Frontal cortex (tissue), 4 donors: ENCODE results near the gene TUG1. TPM values are rescaled to one million over a fixed set of nuclear protein-coding genes. Genes with fewer than 3 reads are reported as not detected.

Experiments used
- DNase-seq, 2 donors: peaks; one replicate each; pipeline ENCODE4 v3.0.0; 2012; ENCODE audit warnings: low spot score in 2 of 2
- FAIRE-seq: peaks from 2 replicates; lab custom pipeline; 2012; peaks lifted over from hg19 to GRCh38; lab: Jason Lieb, UNC
- total RNA-seq: library from RNA; depleted of rRNA; stranded (reverse); fragments of >200 nt; gene quantifications from one replicate; pipeline ENCODE4 v1.2.3, GENCODE V29; 2014
- donor health status: control.
- donor health status: control.
- donor health status: control.

TUG1 gene
- total RNA-seq, 1 donor from 2014 or later = 55.8 TPM

DNA sequence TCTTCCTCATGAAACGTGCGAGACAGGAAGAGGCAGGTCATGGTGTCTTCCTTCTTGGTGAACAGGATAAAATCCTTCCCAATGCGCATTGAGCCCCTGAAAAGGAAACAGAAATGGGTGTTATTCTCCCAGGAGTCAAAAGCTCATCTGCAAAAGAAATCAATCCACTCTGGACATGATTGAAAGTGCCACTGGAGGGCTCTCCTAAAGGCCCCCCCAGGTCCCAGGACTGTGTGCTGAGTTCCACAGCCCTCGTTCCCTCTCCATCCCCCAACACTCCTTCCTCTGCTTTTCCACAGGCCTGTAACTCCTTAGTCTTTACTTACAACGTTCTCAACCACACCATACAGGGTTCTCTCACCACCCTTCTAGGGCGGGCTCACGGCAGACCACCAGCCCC lies 22.7 kb upstream of the TUG1 start:
- FAIRE-seq = no peak
- no peak for DNase-seq

DNA sequence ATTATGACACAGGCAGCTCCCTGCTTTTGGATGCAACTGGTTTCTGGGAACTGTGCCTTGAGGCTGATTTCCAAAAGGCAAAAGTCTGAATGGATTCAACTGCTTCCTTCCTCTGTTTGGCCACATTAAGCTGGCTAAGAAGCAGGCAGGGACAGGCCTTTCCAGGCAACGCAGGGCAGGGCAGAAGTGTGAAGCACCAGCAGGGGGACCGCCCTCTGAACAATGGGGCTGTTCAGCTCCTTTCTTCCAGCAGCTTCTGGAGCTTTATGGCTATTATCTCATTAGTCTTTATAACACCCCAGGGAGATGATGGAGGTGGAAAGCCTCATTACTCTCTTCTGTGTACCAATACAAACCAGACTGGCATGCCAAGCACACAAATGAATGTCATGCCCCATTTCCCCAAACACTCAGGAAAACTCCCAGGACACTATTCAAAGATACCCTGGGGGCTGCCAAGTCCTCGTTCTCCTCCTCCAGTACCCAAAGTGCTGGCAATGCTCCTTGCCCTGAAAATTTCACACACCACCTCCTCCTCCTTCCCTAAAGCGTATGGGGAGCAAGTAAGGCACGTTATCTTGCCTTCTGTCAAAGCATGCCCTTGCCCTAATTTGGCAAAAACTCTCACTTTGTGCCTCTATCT lies 21.8 kb upstream of the TUG1 start:
- FAIRE-seq (no peak), DNase-seq (peak; percentile 25 to 30)

DNA sequence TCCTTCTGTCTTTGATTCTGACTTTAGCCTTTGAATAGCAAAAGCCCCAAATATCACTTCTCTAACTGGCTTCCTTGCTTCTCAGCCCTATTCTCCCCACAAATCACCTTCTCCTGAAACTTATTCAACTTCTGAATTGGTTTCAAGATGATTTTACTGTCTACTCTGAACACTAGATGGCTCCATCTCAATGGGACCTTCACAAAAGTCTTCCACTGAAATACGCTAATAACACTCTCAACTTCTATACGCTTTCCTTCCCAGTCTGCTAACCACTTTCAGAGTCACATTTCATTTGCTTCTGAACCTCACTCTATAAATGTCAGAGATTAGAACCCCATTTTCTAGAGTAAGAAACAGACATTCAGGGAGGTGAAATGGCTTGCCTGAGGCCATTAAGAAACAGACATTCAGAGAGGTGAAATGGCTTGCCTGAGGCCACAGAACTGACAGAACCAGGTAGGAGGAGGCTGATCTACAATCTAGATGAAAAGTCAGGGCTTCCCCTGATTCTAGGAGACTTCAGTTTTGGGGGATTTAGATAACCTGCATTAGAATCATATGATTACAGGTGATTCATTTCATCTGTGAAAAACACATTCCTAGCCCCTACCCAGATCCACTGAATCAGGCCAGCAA lies 21.1 kb upstream of the TUG1 start:
- peak; percentile 77 for FAIRE-seq

DNA sequence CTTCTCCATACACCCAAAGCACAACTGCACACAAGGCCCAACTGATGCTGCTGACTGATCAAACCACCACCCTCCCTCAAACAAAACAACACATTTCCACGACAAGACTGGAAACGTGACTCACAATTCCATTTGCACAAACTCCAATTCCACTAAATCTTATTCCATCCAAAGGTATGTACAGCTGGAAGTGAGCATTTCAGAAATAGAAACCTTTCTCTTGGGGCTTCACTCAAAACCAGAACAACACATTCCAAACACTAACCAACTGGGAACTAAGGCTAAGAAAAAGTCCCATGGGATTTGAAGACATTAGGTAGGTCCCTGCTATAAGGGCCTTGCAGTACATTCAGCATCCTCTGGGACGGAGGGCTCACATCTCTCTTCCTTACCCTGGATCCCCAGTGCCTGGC lies 20.1 kb upstream of the TUG1 start:
- FAIRE-seq (no peak), DNase-seq (no peak)

More for the DNA sequence above, 21.1 kb upstream of the TUG1 start:
- peak; percentile 40 to 52 for DNase-seq

DNA sequence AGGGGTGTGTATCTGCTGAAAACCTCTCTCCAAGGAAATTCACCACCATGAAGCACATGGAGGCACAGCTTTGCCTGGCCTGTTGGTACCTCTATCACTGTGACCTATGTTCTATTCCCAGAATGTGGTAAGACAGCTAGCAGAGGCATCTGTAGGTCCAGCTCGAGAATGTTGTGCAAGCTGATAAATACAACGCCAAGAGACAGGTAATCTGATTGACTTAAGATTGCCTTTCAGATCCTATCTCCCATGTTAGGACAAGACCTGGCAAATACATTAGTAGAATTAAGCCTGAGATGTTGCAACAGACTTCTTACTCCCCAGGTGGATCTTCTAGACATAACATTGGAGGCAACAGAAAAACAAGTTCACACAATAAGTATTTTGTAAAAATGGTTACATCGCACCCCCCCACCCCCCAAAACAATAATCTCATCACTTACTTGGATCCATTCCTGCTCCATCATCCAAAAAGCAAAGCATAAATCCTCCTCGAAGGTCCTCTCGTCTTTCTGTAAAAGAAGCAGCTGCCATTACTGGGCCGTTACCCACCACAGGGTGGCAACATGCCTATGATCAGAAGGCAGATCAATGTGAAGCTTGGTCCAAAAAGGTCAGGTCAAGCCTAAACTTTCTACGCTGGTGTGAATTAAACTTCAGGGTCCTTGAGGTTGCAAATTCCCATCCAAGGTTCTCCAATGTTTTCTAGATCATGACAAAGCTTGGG lies 19.0 kb upstream of the TUG1 start:
- no peak for DNase-seq
- FAIRE-seq = no peak

DNA sequence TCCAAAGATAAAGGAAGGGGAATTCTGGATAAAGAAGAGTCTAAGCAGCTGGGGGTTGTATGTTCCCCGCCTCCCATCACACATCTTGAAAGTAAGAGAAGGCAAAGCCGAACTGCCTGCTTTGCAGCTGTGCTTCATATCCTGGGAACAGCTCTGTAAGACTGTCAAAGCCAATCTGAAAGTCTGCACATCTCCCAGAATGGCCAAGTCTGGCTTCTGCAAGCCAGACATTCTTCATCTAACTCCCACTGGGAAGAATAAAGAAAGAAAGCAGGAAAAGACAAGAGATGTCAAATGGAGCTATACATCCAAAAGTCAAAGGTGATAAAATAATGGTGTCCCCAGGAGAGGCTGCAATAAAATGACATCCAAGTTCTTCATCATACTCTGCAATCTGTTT lies 15.9 kb upstream of the TUG1 start:
- no peak for DNase-seq
- FAIRE-seq = no peak

DNA sequence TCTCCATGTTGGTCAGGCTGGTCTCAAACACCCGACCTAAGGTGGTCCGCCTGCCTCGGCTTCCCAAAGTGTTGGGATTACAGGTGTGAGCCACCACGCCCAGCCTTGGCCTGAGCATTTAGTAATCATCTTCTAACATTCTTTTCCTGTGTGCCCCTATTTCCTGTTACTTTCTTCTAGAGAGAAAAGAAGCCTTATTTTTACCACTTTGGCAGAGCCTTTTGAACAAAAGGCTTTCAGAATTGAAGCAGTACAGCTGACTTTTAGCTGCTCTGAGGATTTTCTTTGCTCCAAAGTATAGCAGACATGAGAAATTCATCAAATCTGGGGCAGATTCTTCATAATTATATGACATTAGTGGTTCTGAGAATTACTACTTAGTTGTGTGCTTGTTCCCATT lies 13.9 kb upstream of the TUG1 start:
- DNase-seq (no peak), FAIRE-seq (no peak)

DNA sequence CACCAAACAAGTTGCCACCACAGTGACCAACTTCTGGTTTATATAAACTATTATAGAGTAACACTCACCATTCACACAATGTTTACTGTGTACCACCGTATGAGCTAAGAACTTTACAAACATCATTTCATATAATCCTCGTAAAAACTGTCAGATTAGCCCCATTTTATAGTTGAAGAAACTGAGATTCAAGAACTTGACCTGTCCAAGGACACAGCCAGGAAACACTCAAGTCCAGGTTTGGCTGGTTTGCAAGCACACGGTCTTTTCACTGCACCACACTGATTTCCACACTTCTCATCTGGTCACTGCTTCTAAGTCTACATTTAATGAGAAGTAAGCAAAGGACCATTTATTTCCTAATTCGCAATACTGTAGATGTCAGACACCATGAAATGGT lies 4.2 kb upstream of the TUG1 start:
- FAIRE-seq (no peak), DNase-seq (no peak)

DNA sequence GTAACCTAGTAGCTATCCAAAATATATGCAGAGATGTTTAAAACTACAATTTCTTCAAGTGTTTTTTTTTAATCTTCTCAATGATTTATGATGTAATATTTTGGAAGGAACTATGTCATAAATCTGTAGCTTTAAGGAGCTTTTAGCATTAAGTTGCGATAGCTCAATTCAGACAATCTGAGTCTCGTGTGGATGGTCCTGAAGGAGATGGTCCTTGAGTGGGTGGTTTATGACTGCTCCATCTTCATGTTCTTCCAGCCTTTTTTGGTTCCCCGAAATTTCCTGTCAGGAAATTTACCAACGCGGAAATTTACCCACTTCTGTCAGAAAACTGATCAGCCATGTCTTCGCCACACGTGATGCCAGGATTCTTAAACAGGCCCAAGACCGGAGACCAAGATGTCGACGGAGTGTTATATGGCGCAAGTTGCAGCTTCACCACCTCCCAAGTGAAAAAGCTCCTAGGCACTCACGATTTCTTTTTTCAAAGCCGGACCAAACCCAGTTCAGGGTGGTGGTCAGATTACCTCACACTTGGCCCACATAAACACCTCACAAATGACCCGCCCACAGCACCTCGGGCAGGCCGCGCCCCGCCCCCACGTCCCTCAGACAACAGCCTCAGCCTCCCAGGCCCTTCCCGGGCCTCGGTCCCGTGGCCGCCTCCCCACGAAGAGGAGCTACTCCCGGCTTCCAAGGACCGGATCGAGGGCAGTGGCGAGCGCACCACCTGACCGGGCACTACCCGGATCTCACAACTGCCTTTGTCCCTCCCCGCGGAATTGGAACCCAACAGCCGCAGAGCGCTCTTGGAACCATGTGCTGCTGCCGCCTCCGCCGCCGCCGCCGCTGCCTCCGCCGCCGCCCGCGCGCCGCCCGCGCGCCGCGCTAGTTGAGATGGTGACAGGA lies 796 bp upstream of the TUG1 start, which contains the start of gene MORC2:
MORC2 (minus strand) TSS at position 760 of the 909 bp plus-strand sequence. CDS start 885 bp downstream, outside the sequence.
- DNase-seq = no peak
- FAIRE-seq = no peak

DNA sequence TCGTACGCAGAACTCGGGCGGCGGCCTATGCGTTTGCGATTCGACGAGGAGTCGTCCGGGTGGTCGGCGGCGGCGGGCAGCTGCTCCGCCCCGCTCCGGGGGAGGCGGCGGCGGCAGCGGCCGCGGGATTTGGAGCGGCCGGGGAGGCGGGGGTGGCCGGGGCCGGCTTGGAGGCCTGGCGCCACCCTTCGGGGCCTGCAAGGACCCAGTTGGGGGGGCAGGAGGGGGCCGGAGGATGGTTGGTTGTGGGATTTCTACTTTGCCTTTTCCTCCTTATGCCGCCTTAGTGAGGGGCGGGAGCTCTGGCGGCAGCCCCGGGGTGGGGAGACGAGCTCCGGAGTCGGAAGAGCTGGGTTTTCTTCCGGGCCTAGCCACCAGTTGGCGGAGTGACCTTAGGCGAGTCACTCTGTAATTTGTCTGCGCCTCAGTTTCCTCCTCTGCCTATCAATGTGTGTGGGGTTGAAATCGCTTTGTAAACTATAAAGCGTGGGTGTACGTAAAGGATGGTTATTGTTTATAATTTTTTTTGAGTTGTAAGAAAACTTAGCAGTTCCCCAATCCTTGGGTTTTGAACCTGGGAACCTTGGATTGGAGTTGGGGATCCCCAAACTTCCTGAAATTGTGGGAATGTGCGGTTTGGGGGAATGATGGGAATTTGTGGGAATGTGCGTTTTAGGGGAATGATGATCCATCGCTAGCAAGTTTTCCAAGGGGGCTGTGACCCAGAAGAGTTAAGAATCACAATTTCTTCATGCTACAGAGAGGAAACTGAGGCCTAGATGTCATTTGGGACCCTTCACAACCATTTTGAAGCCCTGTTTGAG lies 679 bp downstream of the TUG1 start:
- FAIRE-seq = no peak
- no peak for DNase-seq

DNA sequence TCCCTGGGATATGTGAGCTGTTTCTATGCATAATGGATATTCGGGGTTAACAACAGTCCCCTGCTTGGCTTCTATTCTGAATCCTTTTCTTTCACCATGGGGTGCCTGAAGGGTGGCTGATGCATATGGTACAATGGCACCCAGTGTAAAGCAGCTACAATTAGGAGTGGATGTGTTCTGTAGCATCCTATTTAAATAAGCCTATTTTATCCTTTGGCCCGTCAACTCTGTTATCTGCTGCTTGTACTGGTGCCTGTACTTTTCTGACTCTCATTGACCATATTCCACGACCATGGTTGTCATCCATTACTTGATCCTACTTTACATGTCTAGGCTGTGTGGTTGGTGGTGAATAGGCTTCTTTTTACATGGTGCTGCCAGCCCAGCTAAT lies 1.3 kb downstream of the TUG1 start:
- FAIRE-seq (no peak), DNase-seq (no peak)

DNA sequence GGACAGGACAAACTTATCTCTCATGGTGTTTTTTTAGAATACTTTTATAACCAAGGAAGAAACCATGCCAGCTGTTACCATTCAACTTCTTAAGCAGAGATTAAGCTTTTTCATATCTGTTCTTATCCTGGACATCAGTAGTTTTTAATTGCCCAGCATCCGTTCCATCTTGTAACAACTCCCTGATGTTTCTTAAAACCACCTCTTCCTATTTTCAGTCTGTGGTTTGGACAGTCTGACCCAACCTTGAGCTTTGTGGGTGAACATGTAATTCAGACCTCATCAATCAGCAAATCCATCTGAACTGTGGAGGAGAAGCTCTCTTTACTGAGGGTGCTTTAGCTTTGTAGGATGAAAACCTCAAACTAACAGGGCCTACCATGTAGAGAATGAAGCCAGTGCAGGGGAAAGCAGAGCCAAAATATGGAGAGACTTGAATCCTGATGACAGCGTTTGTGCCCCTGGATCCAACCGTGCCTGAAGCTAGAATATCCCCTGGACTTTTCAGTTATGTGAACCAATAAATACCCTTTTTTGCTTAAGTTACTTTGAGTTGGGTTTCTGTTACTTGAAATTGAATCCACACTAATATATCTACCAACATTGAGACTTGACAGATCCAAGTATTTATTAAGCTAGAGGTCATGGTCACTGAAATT lies 9.4 kb downstream of the TUG1 start:
- FAIRE-seq (no peak), DNase-seq (no peak)

DNA sequence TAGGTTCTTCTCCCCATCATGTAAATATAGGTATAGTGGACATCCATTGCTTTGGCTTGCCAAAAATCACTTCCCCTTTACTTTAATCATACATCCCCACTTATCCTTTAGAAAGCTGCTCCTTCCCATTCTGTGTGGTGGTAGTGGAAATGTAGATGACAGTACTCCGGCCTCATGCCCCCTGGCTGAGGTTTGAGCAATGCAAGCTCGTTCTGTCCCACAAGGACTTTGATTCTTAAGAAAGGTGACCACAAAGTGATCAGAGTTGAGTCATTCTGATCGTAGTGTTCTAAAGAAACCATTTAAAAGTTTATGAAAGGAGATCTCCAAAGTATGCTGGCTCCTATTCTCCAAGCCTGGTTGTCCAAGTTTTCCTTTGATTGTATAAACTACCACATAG lies 10.9 kb downstream of the TUG1 start:
- DNase-seq (no peak), FAIRE-seq (no peak)

DNA sequence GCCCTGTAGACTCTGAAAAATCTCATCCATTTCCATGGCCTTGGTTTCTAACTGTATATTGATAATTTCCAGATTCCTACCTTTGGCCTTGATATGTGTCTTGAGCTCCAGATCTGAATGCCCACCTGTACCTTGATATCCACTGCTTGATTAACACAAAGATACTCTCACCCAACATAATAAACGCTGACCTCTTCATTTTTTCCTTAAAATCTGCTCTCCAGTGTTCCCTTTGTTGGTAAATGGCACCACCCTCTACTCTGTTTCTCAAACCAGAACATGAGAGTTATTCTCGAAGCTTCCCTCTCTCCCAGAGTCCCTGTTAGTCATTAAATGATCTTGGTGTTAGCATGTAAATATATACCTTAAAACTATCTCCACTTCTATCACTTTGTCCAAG lies 13.4 kb downstream of the TUG1 start:
- DNase-seq = no peak
- FAIRE-seq = no peak

DNA sequence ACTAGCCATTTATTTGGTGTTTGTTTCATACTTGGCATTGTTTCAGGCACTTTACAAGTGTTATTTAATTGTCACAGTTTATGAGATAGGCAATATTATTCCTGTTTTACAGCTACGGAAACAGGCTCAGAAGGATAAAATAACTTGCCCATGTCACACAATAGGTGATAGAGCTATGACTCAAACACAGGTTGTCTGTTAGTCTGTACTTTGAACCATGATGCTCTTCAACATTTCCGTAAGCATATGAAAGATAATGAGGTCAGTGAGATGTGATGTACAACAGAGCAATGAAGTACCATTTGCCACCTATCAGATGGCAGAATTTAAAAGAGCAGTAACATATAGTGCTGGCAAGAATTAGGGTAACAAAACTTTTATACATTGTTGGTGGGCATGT lies 15.3 kb downstream of the TUG1 start:
- no peak for DNase-seq
- no peak for FAIRE-seq

DNA sequence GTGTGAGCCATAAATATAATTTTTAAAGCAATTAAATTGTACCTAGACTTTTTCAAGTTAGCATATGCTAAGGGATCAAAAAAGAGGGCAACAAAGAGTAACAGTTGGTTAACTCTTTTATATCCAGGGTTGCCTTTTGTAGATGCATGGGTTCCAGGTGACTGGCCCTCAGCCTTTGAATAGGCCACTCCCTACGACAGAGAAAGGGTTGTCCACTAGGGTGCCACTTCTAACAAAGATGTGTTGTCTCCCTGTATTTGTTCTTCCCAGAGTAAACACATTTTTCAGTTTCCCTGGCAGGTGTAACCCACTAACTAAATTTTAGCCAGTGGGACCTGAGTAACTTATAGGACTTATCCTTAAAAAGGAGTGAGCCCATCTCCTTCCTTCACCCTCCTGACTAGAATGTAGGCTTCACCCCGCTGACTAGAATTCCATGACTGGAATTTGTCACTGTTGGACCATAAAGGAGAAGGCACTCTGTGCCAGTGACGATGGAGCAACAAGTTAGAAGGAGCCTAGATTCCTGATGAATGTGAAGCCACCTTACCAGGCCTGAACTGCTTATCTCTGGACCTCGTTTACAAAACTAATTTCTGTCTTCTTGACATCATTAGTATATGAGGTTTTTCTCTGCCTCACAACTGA lies 16.6 kb downstream of the TUG1 start:
- FAIRE-seq (no peak), DNase-seq (no peak)

DNA sequence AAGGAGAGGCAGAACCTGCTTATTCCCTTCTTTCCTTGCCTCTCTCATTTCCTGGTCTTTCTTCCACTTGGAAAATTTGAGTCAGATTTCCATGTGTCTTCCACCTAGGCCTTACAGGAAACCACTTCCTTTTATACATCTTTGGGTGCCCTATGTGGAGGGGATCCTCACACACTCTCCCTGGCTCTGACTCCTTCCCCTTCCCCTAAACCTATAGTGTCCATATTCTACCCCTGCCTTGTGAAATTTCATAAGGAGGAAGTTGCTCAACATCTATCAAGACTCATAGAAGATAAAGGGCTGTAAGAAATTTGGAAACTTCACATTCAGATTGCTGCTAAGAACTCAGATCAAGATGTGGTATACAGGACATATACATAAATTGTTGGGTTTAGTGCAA lies 20.4 kb downstream of the TUG1 start:
- FAIRE-seq (no peak), DNase-seq (no peak)

DNA sequence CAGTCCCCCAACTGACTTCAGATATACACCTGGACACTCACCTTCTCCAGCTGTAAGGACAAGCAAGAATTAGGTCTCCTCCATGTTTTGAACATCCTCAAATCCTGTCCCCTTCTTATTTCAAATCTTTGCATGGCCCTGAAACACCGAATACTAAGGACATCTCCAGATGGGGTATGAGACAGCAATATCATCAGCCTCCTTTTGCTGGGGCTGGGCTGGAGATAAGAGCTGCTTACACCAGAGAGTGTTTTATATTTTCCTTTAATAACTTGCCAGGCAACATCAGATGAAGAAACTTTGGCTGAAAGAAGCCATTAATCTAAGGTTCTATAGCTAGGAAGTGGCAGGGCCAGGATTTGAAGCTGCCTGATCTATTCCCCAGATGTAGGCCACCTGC lies 21.6 kb downstream of the TUG1 start:
- FAIRE-seq (no peak), DNase-seq (no peak)
